SK-N-SH (cell line): ENCODE measurements around the gene LRRC32. TPM values are rescaled to one million over a fixed set of nuclear protein-coding genes. Genes with fewer than 3 reads are reported as not detected.

Source experiments
- CTCF ChIA-PET: fragments of 300-600, 350-600 bp; formaldehyde crosslinking; extraction: SDS; loops from one replicate; lab custom pipeline; 2021; lab: Yijun Ruan, JAX
- POLR2A ChIA-PET: fragments of 350-600 bp; sonication (Branson Sonifier 250); formaldehyde crosslinking; extraction: SDS; loops from one replicate; lab custom pipeline; 2020; ENCODE audit warnings: antibody characterized with exemption, inconsistent platforms; lab: Yijun Ruan, JAX
- DNase-seq: peaks from one replicate; pipeline ENCODE4 v3.0.0; 2012
- H2AFZ ChIP-seq: fragments of 200-600 bp; sonication (generic); 2 replicates; pipeline ENCODE4 v1.8.1; 2016; ENCODE audit warnings: antibody characterized with exemption, mild to moderate bottlenecking, low read depth
- H3F3A ChIP-seq: fragments of 200-600 bp; sonication (generic); replicated peaks from 2 replicates; pipeline ENCODE3; 2016; ENCODE audit warnings: antibody characterized with exemption, mild to moderate bottlenecking; ENCODE audit not compliant: insufficient read depth
- H3K27ac ChIP-seq, 2 experiments: fragments of 200-500 bp in 1 of 2; fragments of 200-600 bp in 1 of 2; sonication (Bioruptor generic) in 1 of 2; sonication (generic), shearing (Covaris generic) in 1 of 2; 2 replicates each; pipeline versions ENCODE4 v1.5.1 to v1.6.1; 2014 to 2016; ENCODE audit warnings: low read depth in 2 of 2, inconsistent platforms in 1 of 2, low read length in 1 of 2, mild to moderate bottlenecking in 1 of 2, mixed read lengths in 1 of 2
- H3K27me3 ChIP-seq: fragments of 200-600 bp; sonication (generic), shearing (Covaris generic); 2 replicates; pipeline ENCODE4 v1.6.1; 2016; ENCODE audit warnings: mixed run types; ENCODE audit not compliant: insufficient read depth
- H3K36me3 ChIP-seq, 2 experiments: fragments of 200-500 bp in 1 of 2; fragments of 200-600 bp in 1 of 2; sonication (Bioruptor generic) in 1 of 2; sonication (generic) in 1 of 2; replicated peaks in 1 of 2; 2 replicates each; pipeline versions ENCODE3 to v1.5.1; 2014 to 2016; ENCODE audit warnings: low read length in 1 of 2, mild to moderate bottlenecking in 1 of 2; ENCODE audit not compliant: insufficient read depth in 2 of 2, control insufficient read depth in 1 of 2
- H3K4me1 ChIP-seq, 2 experiments: fragments of 200-500 bp in 1 of 2; fragments of 200-600 bp in 1 of 2; sonication (Bioruptor generic) in 1 of 2; sonication (generic), shearing (Covaris generic) in 1 of 2; 2 replicates each; pipeline versions ENCODE4 v1.5.1 to v1.6.1; 2014 to 2016; ENCODE audit warnings: low read depth in 1 of 2, low read length in 1 of 2, mixed run types in 1 of 2; ENCODE audit not compliant: insufficient read depth in 2 of 2, control insufficient read depth in 1 of 2
- H3K4me2 ChIP-seq: fragments of 200-600 bp; sonication (generic), shearing (Covaris generic); 2 replicates; pipeline ENCODE4 v1.6.1; 2017; ENCODE audit warnings: mixed run types
- H3K4me3 ChIP-seq, 2 experiments: fragments of 200-500 bp in 1 of 2; fragments of 200-600 bp in 1 of 2; sonication (Bioruptor generic) in 1 of 2; sonication (generic), shearing (Covaris generic) in 1 of 2; 2 replicates each; pipeline versions ENCODE4 v1.5.1 to v1.8.1; 2014 to 2016; ENCODE audit warnings: low read depth in 2 of 2, inconsistent platforms in 1 of 2, low read length in 1 of 2, mild to moderate bottlenecking in 1 of 2, mixed read lengths in 1 of 2, moderate library complexity in 1 of 2
- H3K79me2 ChIP-seq: fragments of 200-600 bp; sonication (generic); 2 replicates; pipeline ENCODE4 v1.8.1; 2017; ENCODE audit warnings: mild to moderate bottlenecking; ENCODE audit not compliant: insufficient read depth
- H3K9ac ChIP-seq: fragments of 200-600 bp; sonication (generic); 2 replicates; pipeline ENCODE4 v1.6.1; 2017; ENCODE audit warnings: mixed run types
- H3K9me2 ChIP-seq: fragments of 200-600 bp; sonication (generic); 2 replicates; pipeline ENCODE4 v1.6.1; 2017; ENCODE audit warnings: mixed run types
- H3K9me3 ChIP-seq: fragments of 200-600 bp; sonication (generic); 2 replicates; pipeline ENCODE4 v1.6.1; 2017; ENCODE audit warnings: mixed run types, mild to moderate bottlenecking, moderate library complexity
- H4K20me1 ChIP-seq: fragments of 200-600 bp; sonication (generic); 2 replicates; pipeline ENCODE4 v1.6.1; 2017; ENCODE audit warnings: mild to moderate bottlenecking, mixed run types; ENCODE audit not compliant: insufficient read depth
- EZH2phosphoT487 ChIP-seq: fragments of 200-600 bp; sonication (generic); IDR thresholded peaks from 2 replicates; pipeline ENCODE4 v1.6.1; 2017; ENCODE audit warnings: low read depth, mixed run types, mild to moderate bottlenecking, antibody characterized with exemption, moderate library complexity, borderline replicate concordance
- FOXJ3 ChIP-seq: sonication (generic); formaldehyde crosslinking; IDR thresholded peaks from 2 replicates; pipeline ENCODE4 v1.5.1; 2020; ENCODE audit warnings: mild to moderate bottlenecking, missing genetic modification reagents
- GABPA ChIP-seq: IDR thresholded peaks from 2 replicates; pipeline ENCODE4 v1.4.0; 2012; ENCODE audit warnings: low read depth, mild to moderate bottlenecking
- JUND ChIP-seq: IDR thresholded peaks from 2 replicates; pipeline ENCODE4 v1.4.0; 2012
- MAX ChIP-seq: IDR thresholded peaks from 2 replicates; pipeline ENCODE4 v1.4.0; 2012; ENCODE audit warnings: low read depth
- MXI1 ChIP-seq: IDR thresholded peaks from 2 replicates; pipeline ENCODE4 v1.6.1; 2012; ENCODE audit warnings: mild to moderate bottlenecking, low read depth, low read length, improper control_type of control experiment
- NRF1 ChIP-seq: IDR thresholded peaks from 2 replicates; pipeline ENCODE4 v1.6.1; 2012; ENCODE audit warnings: low read depth, mild to moderate bottlenecking, low read length
- POLR2AphosphoS5 ChIP-seq: IDR thresholded peaks from 2 replicates; pipeline ENCODE4 v1.6.1; 2012; ENCODE audit warnings: low read depth, low read length
- RAD21 ChIP-seq: IDR thresholded peaks from 2 replicates; pipeline ENCODE4 v1.6.1; 2012; ENCODE audit warnings: mild to moderate bottlenecking, low read length
- RCOR1 ChIP-seq: fragments of 150-350 bp; IDR thresholded peaks from 2 replicates; pipeline ENCODE4 v1.6.1; 2017; ENCODE audit warnings: antibody characterized with exemption, low read length
- RFX5 ChIP-seq: IDR thresholded peaks from 2 replicates; pipeline ENCODE4 v1.6.1; 2012; ENCODE audit warnings: mild to moderate bottlenecking, improper control_type of control experiment, low read length
- SMC3 ChIP-seq: IDR thresholded peaks from 2 replicates; pipeline ENCODE4 v1.6.1; 2012; ENCODE audit warnings: low read depth, low read length, improper control_type of control experiment
- TCF12 ChIP-seq: IDR thresholded peaks from 2 replicates; pipeline ENCODE4 v1.4.0; 2012
- TEAD4 ChIP-seq: IDR thresholded peaks from 2 replicates; pipeline ENCODE4 v1.4.0; 2012; ENCODE audit warnings: mild to moderate bottlenecking, borderline replicate concordance; ENCODE audit not compliant: insufficient read depth
- ZBTB33 ChIP-seq: IDR thresholded peaks from 2 replicates; pipeline ENCODE4 v1.4.0; 2012; ENCODE audit warnings: low read depth, borderline replicate concordance
- whole genome bisulfite sequencing: methylation state at CpG from one replicate; pipeline ENCODE4 v1.1.6; 2017; ENCODE audit warnings: low lambda C conversion rate; 5-methylcytosine and 5-hydroxymethylcytosine counted together
- polyA plus RNA-seq, 3 experiments: library from polyadenylated mRNA; depleted of rRNA; stranded (reverse); fragments of >200 nt; gene quantifications; 2 replicates each; pipeline ENCODE4 v1.2.3, GENCODE V29; 2012
- TF ChIP-seq, protein P1 (sequence below): IDR thresholded peaks from 2 replicates; pipeline ENCODE4; 2012
- TF ChIP-seq, protein P2 (sequence below): IDR thresholded peaks from 2 replicates; pipeline ENCODE4 v1.4.0; 2012; ENCODE audit warnings: low read depth, borderline replicate concordance

Gene LRRC32
- polyA plus RNA-seq, 1 of the 3 experiments (the other 2 are of a cell fraction) = 0.43 TPM

- H3K36me3 ChIP-seq = no peaks in the 10 kb centered on the region
- TF ChIP-seq RAD21 (no peak), SMC3 (no peak), GABPA (no peak), RFX5 (no peak), MAX (no peak), POLR2AphosphoS5 (no peak), ZBTB33 (no peak), NRF1 (no peak), RCOR1 (no peak), MXI1 (no peak), TCF12 (no peak), EZH2phosphoT487 (no peak), TEAD4 (no peak), FOXJ3 (CRISPR knock-in tag) (no peak), JUND (no peak)
- TF ChIP-seq, protein P1, sequence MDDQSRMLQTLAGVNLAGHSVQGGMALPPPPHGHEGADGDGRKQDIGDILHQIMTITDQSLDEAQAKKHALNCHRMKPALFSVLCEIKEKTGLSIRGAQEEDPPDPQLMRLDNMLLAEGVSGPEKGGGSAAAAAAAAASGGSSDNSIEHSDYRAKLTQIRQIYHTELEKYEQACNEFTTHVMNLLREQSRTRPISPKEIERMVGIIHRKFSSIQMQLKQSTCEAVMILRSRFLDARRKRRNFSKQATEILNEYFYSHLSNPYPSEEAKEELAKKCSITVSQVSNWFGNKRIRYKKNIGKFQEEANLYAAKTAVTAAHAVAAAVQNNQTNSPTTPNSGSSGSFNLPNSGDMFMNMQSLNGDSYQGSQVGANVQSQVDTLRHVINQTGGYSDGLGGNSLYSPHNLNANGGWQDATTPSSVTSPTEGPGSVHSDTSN = no peak
- TF ChIP-seq, protein P2, sequence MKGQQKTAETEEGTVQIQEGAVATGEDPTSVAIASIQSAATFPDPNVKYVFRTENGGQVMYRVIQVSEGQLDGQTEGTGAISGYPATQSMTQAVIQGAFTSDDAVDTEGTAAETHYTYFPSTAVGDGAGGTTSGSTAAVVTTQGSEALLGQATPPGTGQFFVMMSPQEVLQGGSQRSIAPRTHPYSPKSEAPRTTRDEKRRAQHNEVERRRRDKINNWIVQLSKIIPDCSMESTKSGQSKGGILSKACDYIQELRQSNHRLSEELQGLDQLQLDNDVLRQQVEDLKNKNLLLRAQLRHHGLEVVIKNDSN = no peak
- CTCF ChIA-PET = interaction anchor here (0.6 to 3.2 kb wide), 3 partner anchors 10 to 1627 kb away, joined by 3 to 19 read pairs (median 3); partner anchors contain the start of gene LRRC32
These were observed 12.3 kb downstream of the LRRC32 start for GRCh38 chr11:76658231-76658630.

More at GRCh38 chr11:76658231-76658630, 12.3 kb downstream of the LRRC32 start:
- no peaks in the 10 kb centered on the region for H3F3A ChIP-seq
- H3K79me2 ChIP-seq = no peaks in the 10 kb centered on the region
- H3K9me2 ChIP-seq = no peaks in the 10 kb centered on the region
- POLR2A ChIA-PET = no interaction called here
- no peak overlapping the region for H2AFZ ChIP-seq
- no peaks in the 10 kb centered on the region for H4K20me1 ChIP-seq
- no peak overlapping the region for H3K9ac ChIP-seq
- H3K27me3 ChIP-seq = no peaks in the 10 kb centered on the region
- no peak for DNase-seq
- 63% methylated on average over 3 of the region's 3 CpGs for WGBS
- no peaks in the 10 kb centered on the region for H3K4me1 ChIP-seq
- no peak overlapping the region for H3K27ac ChIP-seq
- no peak overlapping the region for H3K4me2 ChIP-seq
- no peaks in the 10 kb centered on the region for H3K9me3 ChIP-seq
- no peak overlapping the region for H3K4me3 ChIP-seq
